HG03571 (cell line): ENCODE data around the gene ASCC3.
A peak's percentile ranks its signal among the peaks of the same experiment; 100 is the strongest.

Source experiments
- ATAC-seq: cut with Tn5 transposase; IDR thresholded peaks from one replicate; pipeline ENCODE4 v1.9.1; 2021; ENCODE audit not compliant: unreplicated experiment

Gene ASCC3

DNA sequence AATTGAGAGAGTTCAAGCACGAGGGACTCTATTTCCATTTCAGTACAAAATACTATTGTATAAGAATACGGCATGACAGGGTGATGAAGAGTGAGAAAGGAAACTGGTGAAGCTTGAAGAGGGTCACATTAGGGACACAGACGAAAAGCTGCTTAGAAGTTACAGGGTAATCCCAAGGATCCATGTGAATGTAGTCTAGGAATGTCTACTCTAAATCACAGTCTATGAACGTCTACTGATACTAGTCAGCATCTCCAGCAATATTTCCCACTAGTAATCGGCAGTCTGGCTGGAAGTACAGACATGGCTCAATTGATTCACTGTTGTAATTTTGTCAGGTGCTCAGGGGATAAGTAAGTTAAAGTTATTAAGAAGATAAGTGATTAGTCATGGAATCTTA, 156.4 kb downstream of the ASCC3 start:
- no peak for ATAC-seq

GRCh38 chr6:100724222-100724621, 156.9 kb downstream of the ASCC3 start:
- ATAC-seq = no peak

DNA sequence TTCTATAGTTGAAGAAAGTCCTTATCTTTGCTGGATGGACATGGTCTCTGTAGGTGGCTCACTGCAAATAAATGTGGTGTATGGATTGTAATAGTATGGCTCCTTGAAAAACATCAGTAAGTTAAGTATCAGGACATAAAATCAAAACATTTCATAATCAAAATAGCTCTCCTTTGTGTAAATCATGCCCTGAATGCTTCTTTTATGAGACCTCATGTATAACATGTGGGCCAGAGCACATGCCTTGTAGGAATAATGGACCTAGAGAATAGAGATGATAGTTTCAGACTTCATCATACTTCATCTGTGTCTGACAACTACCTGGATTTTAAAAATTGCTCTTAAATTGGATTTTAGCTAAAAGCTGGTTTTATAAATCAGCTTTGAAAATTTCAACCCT, 159.9 kb downstream of the ASCC3 start:
- ATAC-seq = no peak

- ATAC-seq = no peak
Observed at GRCh38 chr6:100719883-100720682, 161.0 kb downstream of the ASCC3 start.

DNA sequence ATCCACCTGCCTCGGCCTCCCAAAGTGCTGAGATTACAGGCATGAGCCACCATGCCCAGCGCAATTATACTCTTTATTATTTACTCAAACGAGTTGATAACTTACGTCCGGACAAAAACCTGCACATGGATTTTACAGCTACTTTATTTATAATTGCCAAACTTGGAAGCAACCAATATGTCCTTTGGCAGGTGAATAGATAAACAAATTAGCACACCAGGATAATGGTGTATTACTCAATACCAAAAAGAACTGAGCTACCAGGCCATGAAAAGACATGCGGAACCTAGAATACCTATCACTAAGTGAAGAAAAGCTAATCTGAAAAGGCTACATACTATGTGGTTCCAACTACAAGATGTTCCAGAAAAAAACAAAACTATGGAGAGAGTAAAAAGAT, 168.1 kb downstream of the ASCC3 start:
- no peak for ATAC-seq

- no peak for ATAC-seq
Observed at GRCh38 chr6:100706491-100706890, 174.6 kb downstream of the ASCC3 start.

DNA sequence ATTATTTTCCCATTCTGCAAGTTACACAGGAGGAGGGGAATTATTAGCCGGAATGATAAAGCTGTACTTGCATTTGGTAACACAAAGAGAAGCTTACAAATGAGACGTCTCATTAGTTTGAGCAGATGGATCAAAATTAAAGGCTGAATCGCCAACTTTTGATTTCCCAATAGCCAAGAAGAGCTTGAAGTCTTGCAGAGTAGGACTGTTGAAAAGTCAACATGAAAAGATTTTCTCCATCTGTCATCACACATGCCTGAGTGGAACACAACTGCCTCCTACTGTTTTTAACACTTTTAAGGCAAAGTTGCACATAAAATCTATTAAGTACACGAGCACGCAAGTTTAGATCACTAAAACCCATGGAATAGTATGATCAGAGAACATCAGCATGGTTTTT, 176.2 kb downstream of the ASCC3 start:
- ATAC-seq = no peak

GRCh38 chr6:100701728-100702127, 179.4 kb downstream of the ASCC3 start:
- ATAC-seq = no peak

DNA sequence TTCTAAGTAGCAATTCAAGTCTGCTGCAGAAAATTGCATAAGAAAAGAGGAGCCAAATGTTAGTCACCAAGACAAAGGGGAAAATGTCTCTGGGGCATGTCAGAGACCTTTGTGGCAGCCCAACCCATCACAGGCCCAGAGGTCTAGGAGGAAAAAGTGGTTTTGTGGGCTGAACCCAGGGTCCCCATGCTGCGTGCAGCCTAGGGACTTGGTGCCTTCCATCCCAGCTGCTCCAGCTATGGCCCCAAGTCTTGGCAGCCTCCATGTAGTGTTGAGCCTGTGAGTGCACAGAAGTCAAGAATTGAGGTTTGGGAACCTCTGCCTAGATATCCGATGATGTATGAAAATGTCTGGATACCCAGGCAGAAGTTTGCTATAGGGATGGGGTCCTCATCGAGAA, 181.1 kb downstream of the ASCC3 start:
- ATAC-seq = no peak

DNA sequence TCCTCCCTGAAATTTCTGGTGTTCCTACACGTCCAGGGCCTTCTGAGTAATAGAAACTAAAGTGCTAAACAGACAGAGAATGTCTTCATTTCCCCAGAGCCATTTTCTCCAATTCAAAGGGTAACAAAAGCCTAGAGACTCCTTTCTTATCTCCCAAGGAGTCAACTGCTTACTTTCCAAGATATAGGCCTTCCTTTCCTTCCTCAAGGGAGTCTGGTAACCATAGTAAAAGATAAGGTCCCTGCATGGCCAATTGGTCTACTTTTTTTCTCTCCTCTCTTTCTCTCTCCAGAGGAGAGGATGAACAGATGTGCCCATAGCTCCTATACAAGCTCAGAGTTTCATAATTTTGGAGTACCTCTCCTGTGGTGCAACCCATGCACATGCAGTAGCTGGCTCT, 185.7 kb downstream of the ASCC3 start:
- ATAC-seq = no peak

DNA sequence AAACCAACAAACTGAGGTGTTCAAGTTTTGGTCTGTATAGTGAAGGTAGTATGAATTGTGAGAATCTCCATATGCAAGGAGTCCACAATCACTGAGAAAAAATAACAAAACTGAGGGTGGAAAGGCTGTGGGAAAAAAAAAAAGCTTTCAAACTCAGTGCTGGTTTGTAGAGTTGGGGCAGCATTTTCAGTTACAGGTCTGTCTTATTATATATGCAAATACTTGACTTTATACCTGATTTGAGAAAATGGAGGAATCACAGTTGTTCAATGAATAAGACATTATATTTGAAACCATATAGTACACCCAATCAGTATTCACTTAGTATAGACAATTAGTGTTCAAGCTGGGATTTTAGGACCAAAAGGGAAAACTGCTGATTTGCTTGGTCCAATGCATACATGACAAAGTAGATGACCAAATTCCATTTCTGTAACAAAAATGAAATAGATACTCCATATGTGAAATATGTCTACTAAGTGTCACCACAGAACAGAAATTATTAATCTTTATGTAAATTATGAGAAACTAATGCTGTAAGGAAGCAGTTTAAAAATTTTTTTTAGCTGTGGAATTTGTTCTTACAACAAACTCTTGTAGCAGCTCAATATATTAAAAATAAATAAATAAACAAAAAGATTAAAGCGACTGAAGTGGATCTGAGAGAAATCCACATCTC, 187.7 kb downstream of the ASCC3 start:
- ATAC-seq = peak; percentile 64

DNA sequence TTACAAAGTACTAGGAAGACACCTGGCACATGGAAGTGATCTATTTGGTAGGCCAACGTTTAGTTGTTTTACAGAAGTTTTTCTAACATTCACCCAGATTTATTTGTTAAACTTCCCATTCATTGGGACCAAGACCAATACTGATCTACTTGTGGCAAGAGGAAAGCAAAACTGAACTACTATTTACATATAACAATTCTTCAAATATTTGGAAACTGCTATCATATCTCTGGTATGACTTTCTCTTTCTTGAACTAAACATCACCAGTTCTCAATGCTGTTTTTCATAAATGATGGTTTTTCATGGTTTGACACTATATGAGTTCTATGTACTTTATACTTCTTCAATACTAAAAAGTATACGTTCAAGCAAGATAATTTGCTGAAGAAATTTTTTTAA, 189.2 kb downstream of the ASCC3 start:
- ATAC-seq = no peak

DNA sequence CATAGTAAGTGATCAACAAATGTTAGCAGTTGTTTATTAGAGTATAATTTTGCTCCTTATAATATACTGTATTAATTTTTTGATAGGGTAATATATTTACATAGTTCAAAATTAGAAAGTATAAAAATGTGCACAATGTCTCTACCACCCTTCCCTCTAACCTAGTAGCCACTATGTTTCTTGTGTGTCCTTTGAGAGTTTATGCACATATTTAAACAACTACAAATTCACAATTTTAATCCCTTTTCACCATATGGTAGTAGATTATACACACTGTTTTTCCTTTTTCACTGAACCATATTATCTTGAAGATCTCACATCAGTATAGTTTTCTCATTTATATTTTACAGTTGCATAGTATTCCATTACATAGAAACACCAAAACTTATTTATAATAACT, 194.9 kb downstream of the ASCC3 start:
- ATAC-seq = no peak

- ATAC-seq = no peak
Observed at GRCh38 chr6:100685747-100686146, 195.4 kb downstream of the ASCC3 start.

- no peak for ATAC-seq
Observed at GRCh38 chr6:100680163-100680562, 201.0 kb downstream of the ASCC3 start.

DNA sequence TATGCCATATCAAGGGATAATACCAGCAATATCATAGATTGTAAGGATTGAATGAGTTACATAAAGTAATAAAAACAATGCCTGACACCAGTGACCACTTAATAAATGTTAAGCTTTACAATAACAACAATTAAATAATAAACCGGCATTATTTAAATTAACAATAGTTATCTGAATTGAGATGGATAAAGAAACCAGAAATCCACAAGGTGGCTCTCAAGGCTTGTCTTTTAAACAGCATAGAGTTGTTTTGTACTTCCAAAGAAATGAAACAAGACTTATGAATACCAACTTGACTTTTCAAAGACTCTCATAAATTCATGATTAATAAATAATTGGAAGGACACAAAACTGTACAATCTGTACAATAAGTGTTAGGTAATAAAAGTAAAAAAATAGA, 203.1 kb downstream of the ASCC3 start:
- no peak for ATAC-seq

GRCh38 chr6:100677240-100677639, 203.9 kb downstream of the ASCC3 start:
- no peak for ATAC-seq

GRCh38 chr6:100673641-100674040, 207.5 kb downstream of the ASCC3 start:
- ATAC-seq = no peak

DNA sequence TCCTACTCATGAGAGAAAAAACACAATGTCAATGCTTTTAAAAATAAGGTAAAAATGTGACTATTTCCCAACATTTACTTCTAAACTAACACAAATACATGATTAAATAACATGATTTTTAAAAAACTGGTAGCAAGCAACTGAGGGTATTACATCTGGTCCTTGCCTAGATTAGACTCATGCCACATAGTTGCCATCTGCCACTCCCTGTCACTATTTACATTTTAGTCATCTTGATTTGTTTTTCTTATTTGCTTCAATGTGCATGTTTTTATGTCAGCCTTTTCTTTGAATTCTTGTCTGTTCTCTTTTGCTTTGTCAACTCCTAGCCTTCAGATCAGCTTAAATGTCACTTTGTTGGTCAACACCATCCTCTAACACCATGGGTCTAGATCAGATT, 209.4 kb downstream of the ASCC3 start:
- ATAC-seq = no peak

DNA sequence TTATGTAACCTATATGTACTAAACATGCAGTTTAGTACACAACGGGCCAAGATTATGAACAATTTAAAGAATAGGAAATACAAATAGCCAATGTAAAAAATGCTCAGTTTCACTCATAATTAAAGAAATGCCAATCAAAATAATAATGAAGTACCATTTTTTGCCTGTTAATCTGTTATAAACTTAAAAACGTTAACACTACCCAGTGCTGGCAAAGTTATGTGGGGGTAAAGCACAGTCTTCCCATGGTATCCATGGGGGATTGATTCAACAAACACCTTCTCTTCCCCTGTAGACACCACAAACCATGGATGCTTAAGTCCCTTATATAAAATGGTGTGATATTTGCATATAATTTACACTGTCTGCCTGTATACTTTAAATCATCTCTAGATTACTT, 211.1 kb downstream of the ASCC3 start:
- no peak for ATAC-seq

GRCh38 chr6:100665041-100665380, 216.1 kb downstream of the ASCC3 start:
- ATAC-seq = peak; percentile 99

DNA sequence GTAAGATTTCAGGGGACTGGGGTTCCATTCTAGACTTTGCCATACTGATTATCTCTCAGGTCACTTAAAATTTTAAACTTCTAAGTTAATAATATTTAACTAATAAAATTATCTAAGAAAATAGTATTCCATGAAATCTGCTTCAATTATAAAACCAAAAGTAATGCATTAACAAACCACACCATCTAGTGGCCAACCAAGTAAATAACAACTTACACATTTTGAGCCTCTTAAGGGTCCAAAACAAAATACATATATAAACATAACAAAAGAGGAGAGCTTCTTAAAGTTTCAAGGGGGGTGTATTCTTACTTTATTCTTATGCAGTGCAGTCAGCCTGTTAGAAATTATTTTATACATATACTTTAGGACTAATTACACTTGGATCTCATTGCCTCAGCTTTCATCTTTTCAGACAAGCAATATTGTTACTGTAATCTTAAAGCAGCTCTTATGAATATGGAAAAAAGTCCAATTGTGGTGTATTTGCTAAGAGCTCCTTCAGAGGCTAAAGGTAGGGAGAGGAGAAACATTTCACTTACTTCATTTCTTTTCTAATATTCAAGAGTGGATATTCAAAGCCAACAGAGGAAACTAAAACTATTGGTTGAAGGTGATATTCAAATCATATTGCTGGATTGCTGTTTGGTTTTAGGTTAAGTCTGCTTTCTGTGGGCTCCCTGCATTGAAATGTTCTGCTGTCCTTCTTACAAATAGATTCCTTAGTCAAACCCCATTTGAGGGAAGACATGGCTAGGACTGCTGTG, 216.7 kb downstream of the ASCC3 start:
- peak; percentile 34 for ATAC-seq
